Urinary bladder (tissue), 4 donors: Measurements from ENCODE around the gene KCTD16. TPM values are rescaled to one million over a fixed set of nuclear protein-coding genes. Genes with fewer than 3 reads are reported as not detected.

Experiments used
- DNase-seq: peaks from one replicate; pipeline ENCODE4 v3.0.0-alpha.2; 2015; ENCODE audit errors: extremely low spot score
- H3K27ac ChIP-seq: one replicate; pipeline ENCODE4 v1.5.1; 2013; ENCODE audit warnings: low read depth, mild to moderate bottlenecking, moderate library complexity
- H3K36me3 ChIP-seq: one replicate; pipeline ENCODE4 v1.6.1; 2013; ENCODE audit warnings: mild to moderate bottlenecking, moderate library complexity; ENCODE audit not compliant: insufficient read depth
- H3K4me1 ChIP-seq: one replicate; pipeline ENCODE4 v1.6.1; 2013; ENCODE audit warnings: mild to moderate bottlenecking, moderate library complexity; ENCODE audit not compliant: insufficient read depth
- H3K4me3 ChIP-seq: one replicate; pipeline ENCODE4 v1.5.1; 2013; ENCODE audit warnings: low read depth, low read length
- WGBS: extraction: QIAGEN DNeasy Blood & Tissue Kit; methylation state at CpG from one replicate; pipeline ENCODE4 v1.1.7; 2013; 5-methylcytosine and 5-hydroxymethylcytosine counted together
- polyA plus RNA-seq: library from polyadenylated mRNA; stranded (reverse); fragments of 200-250 nt; gene quantifications from one replicate; pipeline ENCODE4 v1.2.3, GENCODE V29; 2013
- total RNA-seq: library from RNA; depleted of rRNA; stranded (reverse); fragments of >200 nt; gene quantifications from one replicate; pipeline ENCODE4 v1.2.3, GENCODE V29; 2014
- donor health status: healthy with polysubstance abuse.
- donor health status: healthy.

The KCTD16 gene
- total and polyA plus RNA-seq, 2 donors = 0.06 to 1.6 TPM

GRCh38 chr5:144433140-144433822 lies 262.6 kb downstream of the KCTD16 start:
- 91% methylated on average over 4 of the region's 4 CpGs for WGBS
- DNase-seq = no peak
- Histone ChIP-seq H3K4me1 (no peaks in the 10 kb centered on the region), H3K4me3 (no peak overlapping the region), H3K27ac (no peak overlapping the region), H3K36me3 (no peaks in the 10 kb centered on the region)

GRCh38 chr5:144433893-144434292 lies 263.2 kb downstream of the KCTD16 start:
- no peak for DNase-seq
- no peak overlapping the region for H3K27ac ChIP-seq
- no peaks in the 10 kb centered on the region for H3K4me1 ChIP-seq
- H3K4me3 ChIP-seq = no peak overlapping the region
- WGBS = 59% methylated on average over 3 of the region's 3 CpGs
- no peaks in the 10 kb centered on the region for H3K36me3 ChIP-seq

- Histone ChIP-seq H3K36me3 (no peaks in the 10 kb centered on the region), H3K27ac (no peak overlapping the region), H3K4me1 (no peaks in the 10 kb centered on the region), H3K4me3 (no peak overlapping the region)
- 41% methylated on average over 1 of the region's 1 CpG for WGBS
- no peak for DNase-seq
These were observed 265.3 kb downstream of the KCTD16 start for GRCh38 chr5:144436007-144436406.

GRCh38 chr5:144438237-144438636 lies 267.6 kb downstream of the KCTD16 start:
- Histone ChIP-seq H3K4me3 (no peak overlapping the region), H3K4me1 (no peaks in the 10 kb centered on the region), H3K27ac (no peak overlapping the region), H3K36me3 (no peaks in the 10 kb centered on the region)
- DNase-seq = no peak
- 92% methylated on average over 4 of the region's 4 CpGs for WGBS

GRCh38 chr5:144448457-144448856 lies 277.8 kb downstream of the KCTD16 start:
- H3K27ac ChIP-seq = no peak overlapping the region
- H3K4me1 ChIP-seq = no peaks in the 10 kb centered on the region
- H3K4me3 ChIP-seq = no peak overlapping the region
- no peaks in the 10 kb centered on the region for H3K36me3 ChIP-seq
- no peak for DNase-seq
- WGBS = 34% methylated on average over 2 of the region's 2 CpGs

GRCh38 chr5:144451187-144451973 lies 280.7 kb downstream of the KCTD16 start:
- H3K4me3 ChIP-seq = no peak overlapping the region
- 88% methylated on average over 2 of the region's 2 CpGs for WGBS

GRCh38 chr5:144453753-144454152 lies 283.1 kb downstream of the KCTD16 start:
- H3K4me3 ChIP-seq = no peak overlapping the region
- no peaks in the 10 kb centered on the region for H3K36me3 ChIP-seq
- H3K4me1 ChIP-seq = no peaks in the 10 kb centered on the region
- no peak for DNase-seq
- 39% methylated on average over 4 of the region's 4 CpGs for WGBS
- no peak overlapping the region for H3K27ac ChIP-seq

More at GRCh38 chr5:144451187-144451973, 280.7 kb downstream of the KCTD16 start:
- no peak overlapping the region for H3K27ac ChIP-seq
- no peaks in the 10 kb centered on the region for H3K36me3 ChIP-seq
- DNase-seq = no peak
- no peaks in the 10 kb centered on the region for H3K4me1 ChIP-seq

- H3K27ac ChIP-seq = no peak overlapping the region
- no peaks in the 10 kb centered on the region for H3K36me3 ChIP-seq
- no peaks in the 10 kb centered on the region for H3K4me1 ChIP-seq
- no peak for DNase-seq
- 64% methylated on average over 3 of the region's 3 CpGs for WGBS
- no peak overlapping the region for H3K4me3 ChIP-seq
These were observed 286.5 kb downstream of the KCTD16 start for GRCh38 chr5:144457160-144457559.

- Histone ChIP-seq H3K36me3 (no peaks in the 10 kb centered on the region), H3K4me3 (no peak overlapping the region), H3K4me1 (no peaks in the 10 kb centered on the region), H3K27ac (no peak overlapping the region)
- no peak for DNase-seq
- WGBS = 83% methylated on average over 4 of the region's 4 CpGs
These were observed 287.5 kb downstream of the KCTD16 start for GRCh38 chr5:144458216-144458615.

- no peak overlapping the region for H3K4me3 ChIP-seq
- no peaks in the 10 kb centered on the region for H3K4me1 ChIP-seq
- H3K27ac ChIP-seq = no peak overlapping the region
- no peak for DNase-seq
- no peaks in the 10 kb centered on the region for H3K36me3 ChIP-seq
- 48% methylated on average over 1 of the region's 1 CpG for WGBS
These were observed 289.9 kb downstream of the KCTD16 start for GRCh38 chr5:144460600-144460999.

- 64% methylated on average over 2 of the region's 2 CpGs for WGBS
- Histone ChIP-seq H3K36me3 (no peaks in the 10 kb centered on the region), H3K4me1 (no peaks in the 10 kb centered on the region)
These were observed 291.9 kb downstream of the KCTD16 start for GRCh38 chr5:144462577-144462976.

GRCh38 chr5:144463481-144464223 lies 293.0 kb downstream of the KCTD16 start:
- H3K27ac ChIP-seq = no peak overlapping the region
- no peaks in the 10 kb centered on the region for H3K36me3 ChIP-seq
- 29% methylated on average over 3 of the region's 3 CpGs for WGBS
- no peaks in the 10 kb centered on the region for H3K4me1 ChIP-seq
- H3K4me3 ChIP-seq = no peak overlapping the region
- DNase-seq = no peak

More at GRCh38 chr5:144462577-144462976, 291.9 kb downstream of the KCTD16 start:
- Histone ChIP-seq H3K4me3 (no peak overlapping the region), H3K27ac (no peak overlapping the region)
- no peak for DNase-seq

GRCh38 chr5:144464306-144464705 lies 293.6 kb downstream of the KCTD16 start:
- Histone ChIP-seq H3K4me1 (no peaks in the 10 kb centered on the region), H3K36me3 (no peaks in the 10 kb centered on the region), H3K4me3 (no peak overlapping the region), H3K27ac (no peak overlapping the region)
- no peak for DNase-seq
- WGBS = 70% methylated on average over 1 of the region's 1 CpG
